IMR-90 (cell line): Measurements from ENCODE around the gene SMIM29. TPM values are rescaled to one million over a fixed set of nuclear protein-coding genes. Genes with fewer than 3 reads are reported as not detected.

Experiments used
- ATAC-seq: fragments of 200-7000 bp; cut with Tn5 transposase; 2 replicates; pipeline ENCODE4 v1.9.1; 2020; ENCODE audit warnings: low read depth, mild to moderate bottlenecking, moderate library complexity
- BruUV-seq: library from RNA; stranded (reverse); fragments of 400-500 nt; replicated peaks from 2 replicates; lab custom pipeline; 2021; lab: Mats Ljungman, UMichigan
- CTCF ChIA-PET: fragments of 300-600 bp; formaldehyde crosslinking; extraction: SDS; loops from one replicate; lab custom pipeline; 2021; ENCODE audit warnings: antibody characterized with exemption; lab: Yijun Ruan, JAX
- POLR2A ChIA-PET: fragments of 300-600 bp; sonication (Branson Sonifier 250); formaldehyde crosslinking; loops from one replicate; lab custom pipeline; 2022; ENCODE audit warnings: antibody characterized with exemption; ENCODE audit not compliant: unreplicated experiment; lab: Charles Lee
- DNase-seq: peaks from one replicate; pipeline ENCODE4 v3.0.0; 2013
- H2AFZ ChIP-seq: replicated peaks from 2 replicates; pipeline ENCODE3; 2013; ENCODE audit warnings: low read length, mild to moderate bottlenecking; ENCODE audit not compliant: poor library complexity
- H2AK5ac ChIP-seq: 2 replicates; pipeline ENCODE4 v1.6.1; 2013; ENCODE audit warnings: low read depth, low read length, inconsistent platforms
- H2AK9ac ChIP-seq: replicated peaks from 2 replicates; pipeline ENCODE3; 2013; ENCODE audit warnings: mild to moderate bottlenecking, low read depth, low read length, moderate library complexity; ENCODE audit not compliant: poor library complexity
- H2BK120ac ChIP-seq: 2 replicates; pipeline ENCODE4 v1.6.1; 2013; ENCODE audit warnings: low read depth, low read length, inconsistent platforms
- H2BK15ac ChIP-seq: 3 replicates; pipeline ENCODE4 v1.6.1; 2013; ENCODE audit warnings: low read depth, low read length, inconsistent platforms
- H2BK20ac ChIP-seq: 2 replicates; pipeline ENCODE4 v1.6.1; 2013; ENCODE audit warnings: low read depth, mild to moderate bottlenecking, inconsistent platforms, low read length, moderate library complexity
- H2BK5ac ChIP-seq: 2 replicates; pipeline ENCODE4 v1.6.1; 2013; ENCODE audit warnings: mild to moderate bottlenecking, low read depth, low read length, inconsistent platforms; ENCODE audit not compliant: poor library complexity, severe bottlenecking
- H3K14ac ChIP-seq: replicated peaks from 2 replicates; pipeline ENCODE4 v1.6.1; 2013; ENCODE audit warnings: low read depth, low read length, inconsistent platforms
- H3K18ac ChIP-seq: 2 replicates; pipeline ENCODE4 v1.6.1; 2013; ENCODE audit warnings: low read depth, low read length, control low read depth
- H3K23ac ChIP-seq: 2 replicates; pipeline ENCODE4 v1.6.1; 2013; ENCODE audit warnings: low read depth, low read length, inconsistent platforms
- H3K27ac ChIP-seq: 2 replicates; pipeline ENCODE4 v1.5.1; 2013; ENCODE audit warnings: mild to moderate bottlenecking, control low read depth, low read length; ENCODE audit not compliant: insufficient read depth
- H3K27me3 ChIP-seq: 2 replicates; pipeline ENCODE4 v1.6.1; 2013; ENCODE audit warnings: low read length; ENCODE audit not compliant: control insufficient read depth, insufficient read depth
- H3K36me3 ChIP-seq: 2 replicates; pipeline ENCODE4 v1.6.1; 2013; ENCODE audit warnings: low read length, mixed read lengths; ENCODE audit not compliant: control insufficient read depth, insufficient read depth
- H3K4ac ChIP-seq: 2 replicates; pipeline ENCODE4 v1.6.1; 2013; ENCODE audit warnings: low read depth, low read length, inconsistent platforms
- H3K4me1 ChIP-seq: 2 replicates; pipeline ENCODE4 v1.6.1; 2013; ENCODE audit warnings: low read length, mixed read lengths; ENCODE audit not compliant: control insufficient read depth, insufficient read depth
- H3K4me2 ChIP-seq: 2 replicates; pipeline ENCODE4 v1.6.1; 2013; ENCODE audit warnings: low read depth, mild to moderate bottlenecking, control low read depth, low read length, moderate library complexity
- H3K4me3 ChIP-seq: 2 replicates; pipeline ENCODE4 v1.5.1; 2013; ENCODE audit warnings: low read depth, mild to moderate bottlenecking, control low read depth, low read length, moderate library complexity; ENCODE audit not compliant: insufficient read depth
- H3K56ac ChIP-seq: 2 replicates; pipeline ENCODE4 v1.6.1; 2013; ENCODE audit warnings: low read length, inconsistent platforms; ENCODE audit not compliant: insufficient read depth; ENCODE audit errors: extremely low read depth
- H3K79me1 ChIP-seq, 2 experiments: 2 replicates each; pipeline ENCODE4 v1.6.1; 2013; ENCODE audit warnings: low read length in 2 of 2, inconsistent platforms in 1 of 2, low read depth in 1 of 2
- H3K9ac ChIP-seq: 2 replicates; pipeline ENCODE4 v1.6.1; 2013; ENCODE audit warnings: low read depth, low read length, control low read depth
- H3K9me1 ChIP-seq: 2 replicates; pipeline ENCODE4 v1.6.1; 2013; ENCODE audit warnings: low read length, inconsistent platforms; ENCODE audit not compliant: insufficient read depth
- H3K9me3 ChIP-seq: 2 replicates; pipeline ENCODE4 v1.6.1; 2013; ENCODE audit warnings: low read length; ENCODE audit not compliant: control insufficient read depth, insufficient read depth
- H4K20me1 ChIP-seq: 2 replicates; pipeline ENCODE4 v1.6.1; 2013; ENCODE audit warnings: low read length, inconsistent platforms; ENCODE audit not compliant: insufficient read depth
- H4K5ac ChIP-seq: 2 replicates; pipeline ENCODE4 v1.6.1; 2013; ENCODE audit warnings: mild to moderate bottlenecking, low read depth, low read length, control low read depth
- H4K8ac ChIP-seq, 2 experiments: 2 replicates each; pipeline ENCODE4 v1.6.1; 2013; ENCODE audit warnings: low read depth in 2 of 2, low read length in 2 of 2, control low read depth in 1 of 2, inconsistent platforms in 1 of 2
- H4K91ac ChIP-seq: 2 replicates; pipeline ENCODE4 v1.6.1; 2013; ENCODE audit warnings: low read depth, low read length, inconsistent platforms; ENCODE audit not compliant: insufficient read depth
- BHLHE40 ChIP-seq: fragments of 150-350 bp; IDR thresholded peaks from 2 replicates; pipeline ENCODE4 v1.6.1; 2016; ENCODE audit warnings: mild to moderate bottlenecking, low read depth, low read length
- CEBPB ChIP-seq: IDR thresholded peaks from 2 replicates; pipeline ENCODE4 v1.6.1; 2012; ENCODE audit warnings: low read depth, low read length, improper control_type of control experiment
- CHD1 ChIP-seq: IDR thresholded peaks from 2 replicates; pipeline ENCODE4 v1.6.1; 2012; ENCODE audit warnings: low read depth, low read length, improper control_type of control experiment
- CTCF ChIP-seq: conservative IDR thresholded peaks from 2 replicates; pipeline ENCODE4 v1.5.1; 2012; ENCODE audit warnings: mild to moderate bottlenecking, low read depth, low read length, improper control_type of control experiment
- ELK1 ChIP-seq: fragments of 150-350 bp; IDR thresholded peaks from 2 replicates; pipeline ENCODE4 v1.6.1; 2016; ENCODE audit warnings: low read depth, mild to moderate bottlenecking, low read length, moderate library complexity, borderline replicate concordance
- MAFK ChIP-seq: IDR thresholded peaks from 2 replicates; pipeline ENCODE4 v1.6.1; 2012; ENCODE audit warnings: low read depth, low read length, improper control_type of control experiment
- MAZ ChIP-seq: IDR thresholded peaks from 2 replicates; pipeline ENCODE4 v1.6.1; 2012; ENCODE audit warnings: low read depth, mild to moderate bottlenecking, low read length, improper control_type of control experiment, moderate library complexity, borderline replicate concordance
- RCOR1 ChIP-seq: IDR thresholded peaks from 2 replicates; pipeline ENCODE4 v1.6.1; 2012; ENCODE audit warnings: mild to moderate bottlenecking, low read length, improper control_type of control experiment; ENCODE audit not compliant: insufficient replicate concordance
- RFX5 ChIP-seq: IDR thresholded peaks from 2 replicates; pipeline ENCODE4 v1.8.0; 2012; ENCODE audit warnings: low read depth, mild to moderate bottlenecking, low read length, moderate library complexity
- WGBS, 2 experiments: methylation state at CpG; one replicate each; pipeline versions ENCODE4 v1.1.5 to v1.1.7; 2013; ENCODE audit warnings: missing lambda C conversion rate in 2 of 2; ENCODE audit not compliant: insufficient read length in 1 of 2; ENCODE audit errors: extremely low coverage in 2 of 2; 5-methylcytosine and 5-hydroxymethylcytosine counted together
- dilution Hi-C: fragments of 300-500 bp; cut with HindIII; formaldehyde crosslinking; loops from one replicate; pipeline ENCODE4 v1.14.3; 2018; ENCODE audit warnings: low sequenced_read_pairs; ENCODE audit not compliant: unreplicated experiment
- in situ Hi-C: fragments of 300-500 bp; cut with MboI; formaldehyde crosslinking; loops from 3 replicates; pipeline ENCODE4 v1.14.3; 2019; ENCODE audit warnings: low sequenced_read_pairs, inconsistent platforms, mixed read lengths
- intact Hi-C: fragments of 100-400 bp; cut with micrococcal nuclease; formaldehyde crosslinking; loops from 2 replicates; pipeline ENCODE4 v1.10.0; 2022
- polyA plus RNA-seq, 3 experiments: library from polyadenylated mRNA; depleted of rRNA; stranded (reverse); fragments of >200 nt; gene quantifications; 2 replicates each; pipeline ENCODE4 v1.2.3, GENCODE V29; 2012; ENCODE audit warnings: low replicate concordance in 1 of 3
- total RNA-seq: library from RNA; depleted of rRNA; stranded (reverse); fragments of >200 nt; gene quantifications from 2 replicates; pipeline ENCODE4 v1.2.3, GENCODE V29; 2012

The SMIM29 gene
- total and polyA plus RNA-seq, 2 of the 4 experiments (the other 2 are of a cell fraction) = 8.4 to 28.9 TPM

- Histone ChIP-seq H2AK5ac (no peak overlapping the region), H3K79me1 (peaks cover 3 to 4% of the 10 kb centered on the region in 2 experiments; a peak in 1 of 4 replicates), H3K4me3 (no peak overlapping the region), H2BK15ac (no peak overlapping the region), H3K56ac (no peak overlapping the region), H3K9me3 (peaks cover 5% of the 10 kb centered on the region), H3K4me2 (no peak overlapping the region), H4K8ac (no peak overlapping the region), H2BK120ac (no peak overlapping the region), H3K27me3 (no peaks in the 10 kb centered on the region), H2BK20ac (no peak overlapping the region), H3K27ac (no peak overlapping the region), H3K18ac (no peak overlapping the region), H3K4me1 (peaks cover 10% of the 10 kb centered on the region), H4K20me1 (peaks cover 4% of the 10 kb centered on the region; the same call in 1 of the 2 replicates), H2BK5ac (no peak overlapping the region), H2AFZ (no peak overlapping the region), H3K36me3 (peaks cover 11% of the 10 kb centered on the region), H3K4ac (no peak overlapping the region), H3K9me1 (peaks cover 8% of the 10 kb centered on the region; the same call in 1 of the 2 replicates), H3K9ac (no peak overlapping the region), H3K23ac (no peak overlapping the region), H4K5ac (no peak overlapping the region), H3K14ac (no peak overlapping the region), H2AK9ac (no peak overlapping the region), H4K91ac (no peak overlapping the region)
- dilution Hi-C loops (no loop called here), in situ Hi-C loops (no loop called here), intact Hi-C loops (no loop called here)
- ChIA-PET CTCF (no interaction called here), POLR2A (no interaction called here)
- TF ChIP-seq RFX5 = no peak
- TF ChIP-seq MAFK = no peak
- TF ChIP-seq BHLHE40 = no peak
- TF ChIP-seq ELK1 = no peak
- TF ChIP-seq CEBPB = no peak
- TF ChIP-seq MAZ = no peak
- TF ChIP-seq CHD1 = no peak
- no peak for TF ChIP-seq RCOR1
- no peak for TF ChIP-seq CTCF
- BruUV-seq = no TSS peak
- WGBS, 2 experiments = 100% methylated on average over 1 of the region's 4 CpGs; no CpG with 5 or more reads in 1 of the 2 experiments
- ATAC-seq = no peak
- no peak for DNase-seq
Measured at GRCh38 chr6:34285448-34286164, 36.8 kb upstream of the SMIM29 start.
